Measurements from ENCODE around the gene USP38.

The USP38 gene

DNA sequence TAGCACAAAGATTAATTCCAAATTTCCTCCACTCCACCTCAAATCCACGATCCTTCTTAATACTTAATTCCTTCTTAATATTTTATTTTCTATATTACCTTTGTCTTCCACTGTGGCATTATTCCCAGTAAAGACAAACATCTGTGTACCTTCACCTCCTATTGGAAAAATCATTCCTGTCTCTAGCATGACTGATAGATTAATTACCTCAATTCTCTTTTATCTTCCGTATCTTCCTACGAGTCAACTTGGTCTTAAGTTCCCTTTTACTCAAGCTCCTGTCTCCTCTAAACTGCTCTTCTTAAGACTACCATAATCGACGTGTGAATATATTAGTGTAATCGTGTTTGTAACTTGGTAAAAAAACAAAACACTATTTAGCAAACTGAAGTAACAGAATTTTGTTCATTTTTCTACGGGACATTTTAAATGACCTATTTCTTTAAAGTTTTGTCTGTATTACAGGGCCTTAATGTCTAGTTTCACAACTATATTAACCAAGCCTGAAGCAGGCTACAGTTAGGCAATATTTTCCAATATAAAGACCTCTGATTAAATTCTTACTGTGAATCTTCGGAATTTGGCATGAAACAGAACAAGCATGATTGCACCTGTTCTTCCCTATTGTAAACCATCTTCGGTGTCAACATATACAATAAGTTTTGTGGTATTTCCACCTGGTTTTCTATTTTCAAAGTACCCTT lies 1.1 kb upstream of the USP38 start:
- TF ChIP-seq, protein P1, sequence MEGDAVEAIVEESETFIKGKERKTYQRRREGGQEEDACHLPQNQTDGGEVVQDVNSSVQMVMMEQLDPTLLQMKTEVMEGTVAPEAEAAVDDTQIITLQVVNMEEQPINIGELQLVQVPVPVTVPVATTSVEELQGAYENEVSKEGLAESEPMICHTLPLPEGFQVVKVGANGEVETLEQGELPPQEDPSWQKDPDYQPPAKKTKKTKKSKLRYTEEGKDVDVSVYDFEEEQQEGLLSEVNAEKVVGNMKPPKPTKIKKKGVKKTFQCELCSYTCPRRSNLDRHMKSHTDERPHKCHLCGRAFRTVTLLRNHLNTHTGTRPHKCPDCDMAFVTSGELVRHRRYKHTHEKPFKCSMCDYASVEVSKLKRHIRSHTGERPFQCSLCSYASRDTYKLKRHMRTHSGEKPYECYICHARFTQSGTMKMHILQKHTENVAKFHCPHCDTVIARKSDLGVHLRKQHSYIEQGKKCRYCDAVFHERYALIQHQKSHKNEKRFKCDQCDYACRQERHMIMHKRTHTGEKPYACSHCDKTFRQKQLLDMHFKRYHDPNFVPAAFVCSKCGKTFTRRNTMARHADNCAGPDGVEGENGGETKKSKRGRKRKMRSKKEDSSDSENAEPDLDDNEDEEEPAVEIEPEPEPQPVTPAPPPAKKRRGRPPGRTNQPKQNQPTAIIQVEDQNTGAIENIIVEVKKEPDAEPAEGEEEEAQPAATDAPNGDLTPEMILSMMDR (IDR thresholded peaks at IDR 0.05; ENCODE audit: low read depth, low read length), result no peak
- H3K4me3 ChIP-seq (ENCODE audit: low read depth, low read length), result peak overlapping the region; percentile 91

DNA sequence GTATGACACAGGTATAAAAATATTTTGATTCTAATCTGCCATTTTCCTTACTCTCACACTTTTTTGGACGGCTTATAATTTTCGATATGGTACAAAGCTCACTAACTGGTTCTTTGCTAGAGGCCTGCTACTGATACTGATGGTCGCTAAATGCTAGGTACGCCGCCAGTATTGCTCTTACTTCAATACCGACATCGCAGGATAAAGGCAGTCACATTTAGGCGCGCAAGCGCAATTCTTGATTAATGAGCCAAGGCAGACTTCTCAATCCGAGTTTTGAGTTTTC lies 557 bp upstream of the USP38 start:
- TF ChIP-seq, protein P1 (IDR thresholded peaks at IDR 0.05; ENCODE audit: low read depth, low read length), result no peak
- H3K4me3 ChIP-seq (ENCODE audit: low read depth, low read length), result peak overlapping the region; percentile 91

DNA sequence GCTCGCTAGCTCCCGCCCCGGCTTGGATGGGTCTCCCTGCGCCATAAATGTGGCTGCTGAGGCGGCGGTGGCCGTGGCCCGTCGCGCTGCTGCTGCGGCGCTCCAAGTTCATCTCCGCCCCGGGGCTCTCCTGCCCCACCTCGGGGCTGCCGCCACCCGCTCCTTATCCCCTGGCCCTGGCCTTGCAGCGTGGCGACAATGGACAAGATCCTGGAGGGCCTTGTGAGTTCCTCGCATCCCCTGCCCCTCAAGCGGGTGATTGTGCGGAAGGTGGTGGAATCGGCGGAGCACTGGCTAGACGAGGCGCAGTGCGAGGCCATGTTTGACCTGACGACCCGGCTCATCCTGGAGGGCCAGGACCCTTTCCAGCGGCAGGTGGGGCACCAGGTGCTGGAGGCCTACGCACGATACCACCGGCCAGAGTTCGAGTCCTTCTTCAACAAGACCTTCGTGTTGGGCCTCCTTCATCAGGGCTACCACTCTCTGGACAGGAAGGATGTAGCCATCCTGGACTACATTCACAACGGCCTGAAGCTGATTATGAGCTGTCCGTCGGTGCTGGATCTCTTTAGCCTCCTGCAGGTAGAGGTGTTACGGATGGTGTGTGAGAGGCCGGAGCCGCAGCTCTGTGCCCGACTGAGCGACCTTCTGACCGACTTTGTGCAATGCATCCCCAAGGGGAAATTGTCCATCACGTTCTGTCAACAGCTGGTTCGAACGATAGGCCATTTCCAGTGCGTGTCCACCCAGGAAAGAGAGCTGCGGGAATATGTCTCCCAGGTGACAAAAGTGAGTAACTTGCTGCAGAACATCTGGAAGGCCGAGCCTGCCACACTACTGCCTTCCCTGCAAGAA lies 763 bp downstream of the USP38 start:
- TF ChIP-seq, protein P1 (IDR thresholded peaks at IDR 0.05; ENCODE audit: low read depth, low read length), result no peak
- H3K4me3 ChIP-seq (ENCODE audit: low read depth, low read length), result peak overlapping the region; percentile 91

DNA sequence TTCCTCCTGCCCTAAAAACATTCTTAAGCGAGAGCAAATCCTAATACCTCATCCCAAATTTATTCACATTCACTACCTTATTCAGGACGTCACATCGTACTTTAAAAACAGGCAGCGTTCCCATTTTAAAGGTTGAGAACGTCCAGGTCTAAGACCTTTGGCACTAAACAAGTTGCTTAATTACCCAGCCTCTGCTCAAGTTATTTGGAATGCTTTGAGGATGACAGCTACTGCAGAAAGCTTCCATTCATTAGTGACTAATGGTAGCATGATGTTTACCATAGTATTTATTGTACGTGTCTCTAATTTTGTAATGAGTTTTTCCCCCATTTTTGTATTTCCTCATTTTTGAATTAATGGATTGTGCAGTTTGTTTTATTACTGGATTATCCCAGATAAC lies 1.5 kb downstream of the USP38 start:
- TF ChIP-seq, protein P1 (IDR thresholded peaks at IDR 0.05; ENCODE audit: low read depth, low read length), result no peak
- H3K4me3 ChIP-seq (ENCODE audit: low read depth, low read length), result peak overlapping the region; percentile 91

DNA sequence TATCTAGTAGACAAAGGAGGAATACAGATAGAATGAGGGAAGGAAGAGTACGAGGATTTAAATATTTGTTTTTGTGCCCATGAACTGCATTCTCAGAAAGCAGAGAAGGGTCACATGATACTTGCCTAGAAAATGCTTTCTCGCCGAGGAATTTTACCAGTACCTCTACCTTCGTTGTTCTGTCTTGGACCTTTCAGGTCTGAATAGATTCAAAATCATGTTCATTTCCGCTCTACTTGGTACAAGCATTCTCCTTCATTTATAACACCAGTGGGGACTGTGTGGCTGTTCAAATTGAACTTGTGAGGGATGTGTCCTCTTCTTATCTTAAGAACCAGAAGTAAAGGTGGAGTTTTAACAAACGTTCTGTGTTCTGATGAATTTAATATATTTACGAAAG lies 1.9 kb downstream of the USP38 start:
- TF ChIP-seq, protein P1 (IDR thresholded peaks at IDR 0.05; ENCODE audit: low read depth, low read length), result no peak
- peak overlapping the region; percentile 91 for H3K4me3 ChIP-seq (ENCODE audit: low read depth, low read length)

DNA sequence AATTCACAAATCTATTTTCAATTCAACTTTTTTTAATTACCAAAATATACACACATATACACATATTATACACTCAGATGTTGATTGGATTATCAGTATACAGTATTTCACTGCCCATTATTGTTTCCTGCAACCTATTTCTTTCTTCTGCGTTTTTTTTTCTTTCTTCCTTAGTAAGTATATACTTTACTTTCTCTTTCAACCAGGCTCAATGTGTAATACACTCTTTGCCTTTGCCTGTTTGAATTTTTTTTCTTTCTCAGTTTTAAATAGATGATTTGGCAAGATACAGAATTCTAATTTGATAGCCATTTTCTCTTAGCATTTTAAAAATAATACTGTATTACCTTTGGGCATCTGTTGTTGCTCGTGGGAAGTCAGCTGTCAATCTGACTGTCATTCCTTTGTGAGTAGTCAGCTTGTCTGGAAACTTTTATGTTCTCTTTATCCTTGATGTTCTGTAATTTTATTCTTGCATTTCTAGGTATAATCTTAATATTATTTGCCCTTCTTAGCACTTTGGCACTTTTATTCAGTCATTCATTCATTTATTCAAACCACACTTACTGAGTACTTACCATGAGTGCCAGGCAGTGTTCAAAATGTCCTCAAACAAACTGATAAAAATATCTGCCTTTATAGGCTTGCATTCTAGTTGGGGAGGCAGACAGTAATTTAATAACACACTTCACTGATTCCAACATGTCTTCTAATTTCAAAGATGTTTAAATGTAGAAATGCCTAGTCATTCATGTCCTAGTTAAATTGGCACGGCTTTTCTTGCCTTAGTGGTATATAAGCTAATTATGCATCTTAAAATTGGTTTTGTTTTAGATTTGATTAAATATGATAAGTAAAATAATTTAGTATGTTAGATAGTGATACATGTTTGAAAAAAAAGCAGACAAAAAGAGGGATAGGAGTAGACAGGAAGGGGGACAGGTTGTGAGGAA lies 3.7 kb downstream of the USP38 start:
- peak overlapping the region; percentile 91 for H3K4me3 ChIP-seq (ENCODE audit: low read depth, low read length)

More for the DNA sequence above, 3.7 kb downstream of the USP38 start:
- TF ChIP-seq, protein P1 (IDR thresholded peaks at IDR 0.05; ENCODE audit: low read depth, low read length), result no peak

All from WI38 (cell line).